KOPT-K1 (cell line): ENCODE data around the gene PANK4.

ENCODE experiments used
- H3K27ac ChIP-seq: fragments of 200-600 bp; sonication (generic); 2 replicates; pipeline ENCODE4 v1.5.1; 2016; ENCODE audit warnings: antibody characterized with exemption, mild to moderate bottlenecking, low read depth, low read length; ENCODE audit not compliant: poor library complexity, severe bottlenecking
- H3K36me3 ChIP-seq: fragments of 200-600 bp; sonication (generic); 2 replicates; pipeline ENCODE4 v1.5.1; 2017; ENCODE audit warnings: antibody characterized with exemption, mild to moderate bottlenecking, low read length, moderate library complexity; ENCODE audit not compliant: insufficient read depth
- H3K9me3 ChIP-seq: fragments of 200-600 bp; sonication (generic); 2 replicates; pipeline ENCODE4 v1.5.1; 2017; ENCODE audit warnings: antibody characterized with exemption, low read length, mild to moderate bottlenecking; ENCODE audit not compliant: insufficient read depth, poor library complexity, severe bottlenecking

Gene PANK4

DNA sequence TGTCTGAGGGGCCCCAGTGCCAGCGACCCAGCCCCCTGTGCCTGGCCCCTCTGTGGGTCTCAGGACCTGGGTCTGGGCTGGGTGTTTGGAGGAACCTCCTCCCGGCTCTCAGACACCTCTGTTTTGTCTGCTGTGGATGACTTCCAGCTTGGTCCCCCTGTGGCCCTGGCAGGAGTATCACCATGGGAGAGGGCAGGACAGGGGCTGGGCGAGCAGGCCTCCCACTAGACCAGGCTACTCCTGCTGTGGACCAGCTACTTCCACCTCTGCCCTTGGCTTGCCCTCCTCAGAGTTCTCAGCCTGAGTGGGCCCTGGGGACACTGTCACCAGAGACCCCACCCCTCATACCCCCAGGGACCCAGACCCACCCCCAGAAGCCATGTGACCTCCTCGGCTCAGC lies 28.5 kb downstream of the PANK4 start:
- no peaks in the 10 kb centered on the region for H3K9me3 ChIP-seq
- H3K27ac ChIP-seq: no peak overlapping the region
- H3K36me3 ChIP-seq: no peaks in the 10 kb centered on the region

DNA sequence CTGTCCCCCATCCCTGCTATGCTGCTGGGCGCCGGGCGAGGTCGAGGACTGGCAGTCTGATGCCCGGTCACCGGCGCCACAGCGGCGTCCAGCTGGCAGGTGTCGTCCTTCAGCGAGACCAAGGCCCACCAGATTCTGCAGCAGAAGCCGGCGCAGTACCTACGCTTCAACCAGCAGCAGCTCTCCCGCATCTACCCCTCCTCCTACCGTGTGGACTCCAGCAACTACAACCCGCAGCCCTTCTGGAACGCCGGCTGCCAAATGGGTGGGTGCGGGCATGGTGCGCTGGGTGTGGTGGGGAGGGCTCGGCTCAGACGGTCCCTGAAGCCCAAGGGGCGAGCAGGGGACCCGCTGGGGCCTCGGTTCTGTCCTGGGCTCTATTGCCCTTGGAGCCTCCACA lies 29.6 kb downstream of the PANK4 start:
- Histone ChIP-seq H3K27ac (peak overlapping the region; percentile 29), H3K36me3 (no peaks in the 10 kb centered on the region), H3K9me3 (no peaks in the 10 kb centered on the region)

DNA sequence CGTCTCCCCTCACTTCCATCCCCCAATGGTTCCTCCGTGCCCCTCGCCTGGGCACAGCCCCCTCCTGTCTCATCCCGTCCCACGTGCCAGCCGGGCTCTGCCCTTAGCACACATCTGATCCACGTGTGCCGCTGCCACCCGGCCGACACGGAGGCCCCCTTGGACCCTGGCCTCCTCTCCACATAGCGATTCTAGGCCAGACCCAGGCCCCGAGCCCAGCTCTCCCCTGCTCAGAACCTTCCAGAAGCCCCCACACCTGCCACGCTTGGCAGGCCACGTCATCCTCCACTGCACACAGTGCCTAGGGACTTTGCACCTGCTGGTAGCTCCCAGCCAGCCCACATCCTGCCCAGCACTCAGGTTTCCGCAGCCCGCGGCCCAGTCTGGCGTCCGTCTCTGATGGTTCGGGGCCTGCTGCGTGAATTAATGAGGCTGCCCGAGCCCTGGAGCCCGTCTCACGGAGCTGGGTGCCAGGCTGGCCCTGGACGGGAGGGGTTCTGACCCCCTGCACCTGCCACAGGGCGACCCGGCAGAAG lies 30.2 kb downstream of the PANK4 start:
- H3K36me3 ChIP-seq: no peaks in the 10 kb centered on the region
- H3K27ac ChIP-seq: peak overlapping the region; percentile 29
- H3K9me3 ChIP-seq: no peaks in the 10 kb centered on the region

DNA sequence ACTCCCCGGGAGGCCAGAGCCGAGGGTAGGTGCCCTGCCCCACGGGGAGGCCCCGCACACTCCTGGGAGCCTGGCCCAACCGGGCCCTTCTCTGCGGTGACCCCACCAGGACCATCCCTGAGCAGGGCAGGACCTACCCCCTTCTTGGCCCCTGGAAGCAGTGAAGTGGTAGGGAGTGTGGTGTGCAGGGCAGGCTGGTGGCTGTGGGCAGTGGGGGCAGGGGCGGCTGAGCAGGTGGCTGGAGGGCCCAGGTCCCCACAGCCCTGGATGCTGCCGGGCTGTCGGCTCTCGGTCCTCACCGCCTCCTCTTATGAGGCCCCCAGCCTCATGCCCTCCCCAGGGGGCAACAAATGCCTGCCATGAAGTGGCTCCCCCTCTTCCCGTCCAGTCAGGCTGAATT lies 30.9 kb downstream of the PANK4 start:
- Histone ChIP-seq H3K9me3 (no peaks in the 10 kb centered on the region), H3K36me3 (no peaks in the 10 kb centered on the region), H3K27ac (peak overlapping the region; percentile 29)

DNA sequence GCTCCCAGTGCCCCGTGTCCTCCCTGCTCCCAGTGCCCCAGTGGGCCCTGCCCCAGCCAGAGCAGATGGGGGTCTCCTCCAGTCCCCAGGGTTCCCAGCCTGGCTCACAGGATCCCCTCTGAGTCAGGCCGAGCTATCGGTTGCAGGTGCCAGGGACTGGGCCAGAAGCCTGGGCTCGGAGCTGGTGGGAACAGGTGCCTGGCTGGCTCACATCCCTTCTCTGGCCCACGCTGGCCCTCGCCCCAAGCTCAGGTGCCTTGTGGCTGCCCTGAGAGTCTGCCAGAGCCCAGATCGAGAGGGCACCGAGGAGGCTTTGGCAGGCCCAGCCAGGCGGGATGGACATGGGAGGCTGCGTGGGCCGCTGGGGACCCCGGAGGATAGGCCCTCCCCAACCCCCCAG lies 31.4 kb downstream of the PANK4 start:
- Histone ChIP-seq H3K36me3 (no peaks in the 10 kb centered on the region), H3K9me3 (no peaks in the 10 kb centered on the region), H3K27ac (no peak overlapping the region)

DNA sequence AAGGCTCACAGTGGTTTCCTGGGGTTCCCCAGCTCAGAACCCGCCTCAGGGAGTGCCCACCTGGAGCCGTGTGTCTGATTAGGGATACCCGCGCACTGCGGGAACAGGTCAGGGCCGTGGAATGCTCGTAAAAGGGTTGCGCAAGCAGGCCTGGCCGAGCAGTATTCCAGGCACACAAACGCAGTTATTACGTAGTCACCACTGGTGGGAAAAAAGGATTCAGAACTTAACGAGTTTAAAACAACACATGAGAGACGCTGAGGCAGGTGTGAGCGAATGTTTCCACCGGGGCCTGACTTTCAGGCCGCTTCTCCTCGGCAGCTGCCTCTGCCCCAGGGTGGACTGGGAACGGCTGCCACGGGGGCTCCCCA lies 32.1 kb downstream of the PANK4 start:
- Histone ChIP-seq H3K27ac (peak overlapping the region; percentile 2), H3K9me3 (no peaks in the 10 kb centered on the region), H3K36me3 (no peaks in the 10 kb centered on the region)

DNA sequence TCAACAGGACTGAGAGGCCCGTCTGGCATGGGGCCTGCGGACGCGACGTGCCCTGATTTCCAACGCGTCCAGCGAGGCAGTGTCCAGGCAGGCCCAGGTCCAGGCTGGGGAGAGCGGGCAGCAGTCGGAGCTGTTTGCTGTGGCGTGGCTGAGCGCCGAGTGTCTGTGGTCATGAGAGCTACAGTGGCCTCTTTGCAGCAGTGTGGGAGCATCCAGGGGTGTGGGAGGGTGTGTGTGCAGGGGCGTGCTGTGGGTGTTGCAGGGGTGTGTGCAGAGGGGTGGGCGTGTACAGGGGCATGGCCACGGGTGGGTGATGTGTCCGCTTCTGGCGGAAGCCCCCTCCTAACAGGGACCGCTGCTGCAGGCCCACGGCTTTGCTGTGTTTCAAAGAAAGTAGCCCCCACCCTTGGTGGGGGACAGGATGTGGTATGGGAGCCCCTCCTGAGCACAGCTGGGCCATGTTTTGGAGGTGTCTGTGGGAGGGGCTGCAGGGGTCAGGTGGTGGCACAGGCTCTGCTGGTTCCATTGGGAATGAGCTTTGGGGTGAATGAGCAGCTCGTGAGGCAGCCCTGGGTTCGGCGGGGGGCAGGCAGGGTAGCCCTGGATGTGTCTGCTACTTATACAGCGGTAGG lies 32.6 kb downstream of the PANK4 start:
- Histone ChIP-seq H3K27ac (peak overlapping the region; percentile 2), H3K36me3 (no peaks in the 10 kb centered on the region), H3K9me3 (peaks cover 5% of the 10 kb centered on the region)

DNA sequence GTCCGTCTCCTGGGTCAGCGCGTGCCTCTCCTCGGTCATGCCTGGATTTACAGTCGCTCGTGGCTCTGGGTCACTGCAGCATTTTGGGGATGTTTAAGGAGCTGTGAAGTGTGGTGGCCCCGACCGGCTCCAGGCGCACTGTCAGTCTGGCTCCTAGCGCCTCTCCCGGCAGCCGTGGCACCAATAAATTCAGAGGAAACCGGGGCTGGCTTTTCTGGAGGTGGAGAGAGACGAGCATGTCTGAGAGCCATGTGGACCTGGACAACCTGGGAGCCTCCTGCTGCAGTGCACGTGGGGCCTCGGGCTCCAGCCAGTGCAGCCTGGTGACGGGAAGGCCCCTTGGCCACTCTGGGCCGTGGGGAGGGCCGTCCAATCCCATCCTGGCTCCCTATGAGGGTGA lies 33.2 kb downstream of the PANK4 start:
- Histone ChIP-seq H3K9me3 (peaks cover 10% of the 10 kb centered on the region), H3K27ac (no peak overlapping the region), H3K36me3 (no peaks in the 10 kb centered on the region)

DNA sequence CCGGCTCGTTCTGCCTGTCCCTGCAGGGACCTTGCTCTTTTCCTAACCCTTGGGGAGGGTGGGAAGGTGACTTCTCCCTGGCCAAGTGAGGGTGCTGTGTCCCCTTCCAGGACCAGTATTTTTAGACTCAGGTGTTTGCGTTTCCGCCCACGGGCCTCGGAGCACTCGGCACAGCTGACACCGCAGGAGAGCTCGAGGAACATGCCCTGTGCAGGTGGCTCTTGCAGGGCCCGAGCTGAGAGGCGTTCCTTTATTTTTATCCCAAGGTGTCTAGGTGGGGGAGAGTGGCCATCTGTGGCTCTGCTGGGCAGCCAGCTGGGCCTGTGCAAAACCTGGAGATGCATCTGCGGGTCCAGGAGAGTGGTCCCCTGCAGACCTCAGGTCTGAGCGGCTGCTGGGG lies 34.3 kb downstream of the PANK4 start:
- Histone ChIP-seq H3K9me3 (peaks cover 15% of the 10 kb centered on the region), H3K36me3 (no peaks in the 10 kb centered on the region), H3K27ac (no peak overlapping the region)

DNA sequence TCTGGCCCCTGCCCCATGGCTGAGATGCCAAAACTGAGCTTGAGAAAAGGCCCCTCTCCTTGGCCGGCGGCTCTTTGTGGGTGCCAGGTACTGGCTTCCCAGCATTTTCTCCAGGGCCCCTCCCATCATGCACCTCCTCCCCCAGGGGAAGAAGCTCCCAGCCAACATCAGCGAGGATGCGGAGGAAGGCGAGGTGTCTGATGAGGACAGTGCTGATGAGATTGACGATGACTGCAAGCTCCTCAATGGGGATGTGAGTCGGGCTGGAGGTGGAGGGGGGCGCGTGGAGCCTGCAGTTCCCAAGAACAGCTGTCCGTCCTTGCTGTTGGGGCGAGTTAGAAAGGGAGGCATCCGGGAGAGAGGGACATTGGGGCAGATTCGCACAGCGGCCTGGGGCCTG lies 36.8 kb downstream of the PANK4 start:
- Histone ChIP-seq H3K9me3 (peaks cover 15% of the 10 kb centered on the region), H3K36me3 (no peaks in the 10 kb centered on the region), H3K27ac (no peak overlapping the region)

DNA sequence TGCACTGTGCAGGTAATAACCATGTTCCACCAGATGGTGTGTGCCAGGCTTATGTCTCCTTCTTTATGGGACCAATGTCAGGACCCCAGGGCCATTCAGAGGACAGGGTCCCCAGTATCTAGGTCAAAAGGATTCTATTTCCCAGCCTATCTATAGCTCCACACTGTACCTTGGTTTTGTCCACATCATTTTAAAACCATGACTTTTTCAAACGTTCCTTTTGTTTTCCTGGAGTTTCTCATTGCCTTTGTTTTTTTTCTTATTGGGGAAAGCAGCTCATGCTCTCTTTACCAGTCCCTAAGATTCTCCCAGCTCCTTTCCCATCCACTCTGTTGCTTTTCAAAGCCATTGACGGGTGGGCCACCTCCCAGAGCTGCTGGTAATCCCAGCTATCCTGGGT lies 37.7 kb downstream of the PANK4 start:
- H3K9me3 ChIP-seq: peaks cover 15% of the 10 kb centered on the region
- H3K36me3 ChIP-seq: no peaks in the 10 kb centered on the region

DNA sequence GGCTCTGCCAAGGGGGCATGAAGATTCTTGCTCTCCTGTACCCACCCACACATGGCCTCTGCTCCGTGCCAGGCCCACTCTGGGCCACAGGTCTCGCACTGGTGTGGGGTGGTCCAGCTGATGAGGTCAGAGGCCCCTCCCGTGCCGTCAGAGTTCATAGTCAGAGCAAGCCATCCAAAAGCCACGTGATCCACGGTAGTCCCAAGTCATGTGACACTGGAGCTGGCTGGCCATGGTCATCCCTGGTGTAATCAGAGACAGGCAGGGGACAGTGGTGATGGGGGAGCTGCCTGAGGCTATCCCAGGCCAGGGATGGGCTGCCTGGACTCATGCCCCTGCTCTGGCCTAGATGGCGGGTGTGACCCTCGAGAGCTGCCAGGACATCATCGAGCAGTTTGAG lies 39.8 kb downstream of the PANK4 start:
- Histone ChIP-seq H3K36me3 (no peaks in the 10 kb centered on the region), H3K9me3 (peaks cover 15% of the 10 kb centered on the region), H3K27ac (no peak overlapping the region)

More for the DNA sequence above, 37.7 kb downstream of the PANK4 start:
- no peak overlapping the region for H3K27ac ChIP-seq

DNA sequence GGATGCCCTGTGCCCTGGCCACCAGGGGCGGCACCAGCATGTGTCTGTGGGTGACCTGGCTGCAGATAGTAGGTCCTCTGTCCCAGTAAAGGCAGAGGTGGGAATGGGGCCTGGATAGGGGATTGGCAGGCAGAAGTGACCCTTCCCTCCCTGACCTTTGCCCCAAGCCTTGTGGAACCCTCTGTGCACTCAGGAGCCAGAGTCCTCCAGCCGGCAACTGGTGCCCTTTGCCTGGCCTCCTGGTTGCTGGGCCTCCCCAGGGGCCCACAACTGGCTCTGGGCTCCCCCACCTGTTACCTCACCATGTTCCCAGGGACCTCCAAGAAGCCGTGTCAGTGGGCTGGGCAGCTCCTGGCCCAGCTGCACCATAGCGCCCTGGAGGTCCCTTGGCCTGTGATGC lies 40.4 kb downstream of the PANK4 start:
- H3K27ac ChIP-seq: no peak overlapping the region
- H3K36me3 ChIP-seq: no peaks in the 10 kb centered on the region
- H3K9me3 ChIP-seq: peaks cover 15% of the 10 kb centered on the region

DNA sequence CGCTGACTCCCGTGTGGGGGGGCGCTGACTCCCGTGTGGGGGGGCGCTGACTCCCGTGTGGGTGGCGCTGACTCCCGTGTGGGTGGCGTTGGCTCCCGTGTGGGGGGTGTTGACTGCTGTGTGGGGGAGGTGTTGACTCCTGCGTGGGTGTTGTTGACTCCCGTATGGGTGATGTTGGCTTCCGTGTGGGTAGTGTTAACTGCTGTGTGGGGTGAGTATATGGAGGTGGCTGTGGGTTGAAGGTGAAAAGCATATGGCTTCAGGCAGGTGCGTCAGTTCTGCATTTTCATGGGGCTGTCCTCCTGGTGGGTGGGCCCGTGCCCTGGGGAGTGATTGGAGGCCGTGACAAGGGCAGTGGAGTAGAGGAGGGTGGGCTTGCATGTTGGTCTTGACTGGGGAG lies 42.4 kb downstream of the PANK4 start:
- Histone ChIP-seq H3K36me3 (no peaks in the 10 kb centered on the region), H3K27ac (no peak overlapping the region), H3K9me3 (peaks cover 12% of the 10 kb centered on the region)

DNA sequence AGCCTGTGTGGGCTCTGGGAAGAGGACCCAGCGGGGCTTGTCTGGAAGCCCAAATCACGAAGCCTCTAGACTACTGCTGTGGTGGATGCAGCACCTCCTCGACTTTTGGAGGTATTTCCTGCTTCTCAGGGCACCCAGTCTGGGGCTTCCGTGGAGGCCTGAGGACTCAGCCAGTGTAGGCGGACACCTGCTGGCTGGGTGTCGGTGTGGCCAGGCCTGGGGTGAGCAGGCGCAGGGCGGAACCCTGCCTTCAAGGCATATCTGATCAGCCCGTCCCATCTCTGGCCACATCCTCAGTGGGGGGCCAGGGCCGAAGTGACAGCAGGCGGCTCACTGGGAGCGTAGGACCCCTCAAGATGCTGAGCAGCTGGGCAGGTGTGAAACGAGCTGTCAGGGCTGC lies 43.4 kb downstream of the PANK4 start:
- Histone ChIP-seq H3K27ac (no peak overlapping the region), H3K36me3 (no peaks in the 10 kb centered on the region), H3K9me3 (peaks cover 3% of the 10 kb centered on the region)

DNA sequence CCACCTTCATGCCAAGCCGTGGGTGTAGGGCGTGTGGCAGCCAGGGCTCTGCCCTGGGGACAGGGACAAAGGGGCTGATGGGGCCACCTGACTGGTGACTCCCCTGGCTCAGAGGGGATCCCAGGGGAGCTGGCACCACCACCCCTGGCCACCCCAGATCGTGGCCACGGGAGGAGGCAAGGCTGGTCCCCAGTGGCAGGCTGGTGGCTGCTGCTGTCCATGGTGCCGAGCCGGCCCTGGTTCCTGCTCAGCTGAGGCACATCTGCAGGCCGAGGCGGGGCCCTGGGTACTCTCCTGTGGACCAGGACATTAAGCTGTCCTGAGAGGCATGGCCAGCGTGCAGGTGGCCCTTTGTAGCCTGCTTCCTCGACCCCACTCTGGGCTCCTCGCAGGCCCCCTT lies 43.8 kb downstream of the PANK4 start:
- Histone ChIP-seq H3K9me3 (no peaks in the 10 kb centered on the region), H3K36me3 (no peaks in the 10 kb centered on the region), H3K27ac (no peak overlapping the region)
